HG02763 (cell line): Measurements from ENCODE around the gene FAM209B.
"Not testable (repeated sequence)": the region's sequence is repeated elsewhere in the genome, so short reads cannot be mapped to it uniquely, and the experiment has no call there.

Experiments
- ATAC-seq: cut with Tn5 transposase; IDR thresholded peaks from one replicate; pipeline ENCODE4 v1.9.1; 2021; ENCODE audit warnings: mild to moderate bottlenecking, moderate library complexity; ENCODE audit not compliant: unreplicated experiment

Gene FAM209B

DNA sequence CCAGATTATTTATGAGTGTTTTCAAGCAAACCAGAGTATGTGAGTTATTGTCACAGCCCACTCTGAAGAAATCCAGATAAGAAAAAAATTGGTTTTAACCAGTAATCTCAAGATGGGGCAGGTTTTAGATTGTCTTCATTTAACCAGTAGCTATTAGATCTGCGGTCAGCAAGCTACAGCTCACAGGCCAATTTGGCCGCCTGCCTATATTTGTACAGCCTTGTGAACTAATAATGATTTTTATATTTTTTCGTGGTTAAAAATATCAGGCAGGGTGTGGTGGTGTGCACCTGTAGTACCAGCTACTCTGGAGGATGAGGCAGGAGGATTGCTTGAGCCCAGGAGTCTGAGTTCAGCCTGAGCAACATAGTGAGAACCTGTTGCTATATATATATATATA, 5.0 kb downstream of the FAM209B start:
- no peak for ATAC-seq

DNA sequence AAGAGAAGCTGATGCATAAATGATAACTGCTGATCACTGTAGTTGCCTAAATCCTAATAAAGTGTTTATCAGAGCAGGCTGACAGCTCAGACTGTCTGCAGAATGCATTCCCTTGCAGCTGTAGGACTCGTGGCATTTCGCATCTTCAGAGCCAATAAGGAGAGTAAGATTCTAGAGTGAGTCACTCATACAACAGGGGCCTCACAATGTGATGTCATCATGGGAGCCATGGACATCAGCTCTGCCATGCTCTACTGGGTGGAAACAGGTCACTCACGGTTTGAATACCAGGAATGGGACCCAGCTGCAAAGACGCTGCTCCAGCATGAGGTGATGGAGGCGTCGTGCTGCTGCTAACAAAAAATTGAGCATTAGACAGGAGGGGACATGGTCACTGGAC, 7.4 kb downstream of the FAM209B start:
- no peak for ATAC-seq

DNA sequence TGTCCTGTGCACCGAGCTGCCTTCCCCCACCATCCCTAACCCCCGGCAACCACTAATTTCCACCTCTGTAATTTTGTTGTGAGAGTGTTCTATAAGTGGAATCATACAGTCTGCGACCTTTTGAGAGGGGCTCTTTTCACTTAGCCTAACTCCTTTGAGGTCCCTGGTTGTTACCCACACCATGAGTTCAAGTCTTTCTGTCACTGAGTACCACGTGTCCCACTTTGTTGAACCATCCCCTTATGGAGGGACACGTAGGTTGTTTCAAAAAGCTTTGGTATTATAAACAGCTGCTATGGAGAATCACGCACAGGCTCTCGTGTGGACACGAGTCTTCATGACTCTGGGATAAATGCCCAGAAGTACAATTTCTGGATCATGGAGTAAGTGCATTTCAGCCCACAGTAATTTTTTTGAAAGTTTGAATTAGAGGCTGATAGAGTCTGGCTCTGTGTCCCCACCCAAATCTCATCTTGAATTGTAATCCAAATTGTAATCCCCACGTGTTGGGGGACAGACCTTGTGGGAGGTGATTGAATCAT, 9.5 kb downstream of the FAM209B start:
- no peak for ATAC-seq

DNA sequence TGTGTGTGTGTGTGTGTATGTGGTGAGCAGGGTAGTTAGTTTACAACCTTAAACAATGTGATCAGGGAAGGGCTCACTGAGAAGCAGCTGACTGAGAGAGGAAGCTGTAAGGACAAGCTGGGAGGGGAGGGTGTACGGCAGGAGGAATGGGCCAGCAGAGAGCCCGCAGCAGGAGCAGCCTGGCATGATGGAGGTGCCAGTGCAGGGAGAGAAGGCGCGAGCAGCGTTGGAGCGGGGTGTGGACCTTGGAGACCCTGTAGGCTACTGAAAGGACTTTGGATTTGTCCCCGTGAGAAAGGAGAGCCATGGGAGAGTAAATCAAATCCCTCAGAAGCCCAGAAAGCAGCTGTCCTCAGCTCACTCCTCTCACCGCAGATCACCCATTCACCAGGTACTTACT, 18.5 kb downstream of the FAM209B start:
- no peak for ATAC-seq

DNA sequence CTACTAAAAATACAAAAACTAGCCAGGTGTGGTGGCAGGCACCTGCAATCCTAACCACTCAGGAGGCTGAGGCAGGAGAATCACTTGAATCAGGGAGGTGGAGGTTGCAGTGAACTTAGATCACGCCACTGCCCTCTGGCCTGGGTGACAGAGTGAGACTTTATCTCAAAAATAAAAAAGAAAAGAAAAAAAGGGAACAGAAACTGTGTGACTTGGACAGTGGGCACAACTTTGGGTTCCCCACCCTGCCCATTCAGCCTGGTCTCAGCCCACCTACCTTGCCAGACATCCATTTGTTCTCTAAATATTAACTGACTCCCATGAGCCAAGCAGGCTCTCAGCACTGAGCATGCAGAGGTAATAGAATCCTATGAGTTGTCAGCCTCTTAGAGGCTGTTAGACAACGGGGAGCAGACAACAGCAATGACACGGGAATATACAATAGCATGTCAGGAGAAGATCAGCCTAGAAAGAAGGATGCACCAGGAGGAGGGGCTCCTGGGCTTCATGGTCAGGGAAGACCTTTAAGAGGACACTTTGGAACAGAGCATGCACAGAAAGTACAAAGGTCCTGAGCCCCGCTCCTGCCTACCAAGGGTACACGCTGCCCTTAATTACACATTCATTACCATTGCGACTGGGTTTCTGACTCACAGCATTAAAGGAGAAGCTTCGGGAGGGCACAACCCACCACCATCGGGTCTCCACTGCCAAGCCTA, 20.0 kb downstream of the FAM209B start:
- ATAC-seq = no peak

DNA sequence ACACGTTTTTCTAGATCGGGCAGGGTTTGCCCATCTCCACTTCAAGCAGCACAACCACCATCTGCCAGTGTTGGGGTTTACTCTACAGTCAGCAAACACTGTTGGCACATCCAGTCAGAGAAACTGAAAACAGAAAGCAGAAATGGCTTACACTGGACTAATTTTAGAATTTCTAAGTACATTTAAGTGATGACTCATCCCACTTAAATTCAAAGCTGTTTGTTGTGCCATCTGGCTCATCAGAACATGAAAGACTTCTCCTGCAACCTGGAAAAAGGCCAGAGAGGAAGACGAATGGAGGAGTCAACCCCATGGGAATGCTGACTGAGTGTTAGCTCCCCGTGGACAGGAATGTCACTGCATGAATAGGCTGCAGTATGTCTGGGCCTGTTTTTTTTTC, 21.8 kb downstream of the FAM209B start:
- ATAC-seq = peak; percentile 86

DNA sequence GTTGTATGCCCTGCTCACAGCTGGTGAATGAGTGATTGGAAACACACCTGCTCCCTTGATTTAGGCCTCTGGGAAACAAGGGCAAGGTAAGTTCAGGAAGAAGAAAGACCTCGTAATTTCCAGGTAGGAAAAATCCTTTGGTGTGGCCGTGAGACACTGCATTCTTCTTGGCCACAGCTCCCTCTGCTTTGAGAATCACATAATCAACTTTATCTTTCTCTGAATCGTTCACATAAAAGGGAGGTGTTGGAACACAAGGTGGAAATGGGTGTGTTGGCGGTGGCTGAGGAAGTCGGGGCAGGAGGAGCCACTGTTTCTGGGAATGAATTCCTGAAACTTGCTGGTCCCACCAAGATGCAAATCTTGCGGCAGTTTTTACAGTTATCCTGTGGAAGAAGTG, 25.9 kb downstream of the FAM209B start:
- no peak for ATAC-seq

DNA sequence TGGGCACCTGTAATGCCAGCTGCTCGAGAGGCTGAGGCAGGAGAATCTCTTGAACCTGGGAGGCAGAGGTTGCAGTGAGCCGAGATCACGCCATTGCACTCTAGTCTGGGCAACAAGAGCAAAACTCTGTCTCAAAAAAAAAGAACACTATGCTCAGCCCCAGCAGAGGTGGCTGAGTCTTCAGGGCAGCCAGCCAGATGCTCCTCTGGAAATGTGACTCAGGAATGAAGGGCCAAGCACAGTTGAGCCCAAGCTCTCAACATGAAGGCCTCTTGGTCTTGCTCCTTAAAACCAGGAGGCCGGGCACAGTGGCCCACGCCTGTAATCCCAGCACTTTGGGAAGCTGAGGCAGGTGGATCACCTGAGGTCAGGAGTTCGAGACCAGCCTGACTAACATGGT, 31.5 kb downstream of the FAM209B start:
- not testable (repeated sequence) for ATAC-seq

DNA sequence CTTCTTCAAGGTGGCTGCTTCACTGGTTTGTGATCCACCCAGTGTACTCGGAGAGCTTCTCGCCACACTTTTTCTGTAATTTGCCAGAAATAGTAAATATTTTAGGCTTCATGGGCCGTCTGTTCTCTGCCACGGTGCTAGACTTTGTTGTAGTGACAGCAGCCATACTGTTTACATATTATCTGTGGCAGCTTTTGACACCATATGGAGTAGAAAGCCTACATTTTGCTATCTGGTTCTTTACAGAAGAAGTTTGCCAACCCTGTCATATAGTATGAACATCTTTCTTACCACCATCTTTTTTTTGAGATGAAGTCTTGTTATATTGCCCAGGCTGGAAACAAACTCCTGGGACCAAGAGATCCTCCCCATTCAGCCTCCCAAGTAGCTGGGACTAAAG, 32.5 kb downstream of the FAM209B start:
- ATAC-seq = no peak

DNA sequence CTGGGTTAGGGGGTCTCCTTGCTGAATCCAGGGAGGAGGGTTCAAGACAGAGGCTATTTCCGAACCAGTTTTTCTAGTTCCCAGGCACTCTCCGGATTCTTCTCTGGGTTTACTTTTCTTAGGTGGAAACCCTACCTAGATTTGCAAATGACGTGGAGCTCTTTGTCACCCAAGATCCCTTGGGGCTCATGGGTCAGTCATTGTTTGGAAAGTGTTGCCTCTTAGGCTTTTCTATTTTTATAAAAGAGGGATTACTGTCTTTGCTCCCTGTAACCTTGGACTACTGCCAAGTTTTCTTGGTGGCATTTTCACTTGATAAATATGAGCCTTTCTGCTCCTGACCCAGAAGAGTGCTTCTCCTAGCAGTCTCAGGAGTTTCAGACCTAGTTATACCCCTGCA, 33.6 kb downstream of the FAM209B start:
- ATAC-seq = no peak

DNA sequence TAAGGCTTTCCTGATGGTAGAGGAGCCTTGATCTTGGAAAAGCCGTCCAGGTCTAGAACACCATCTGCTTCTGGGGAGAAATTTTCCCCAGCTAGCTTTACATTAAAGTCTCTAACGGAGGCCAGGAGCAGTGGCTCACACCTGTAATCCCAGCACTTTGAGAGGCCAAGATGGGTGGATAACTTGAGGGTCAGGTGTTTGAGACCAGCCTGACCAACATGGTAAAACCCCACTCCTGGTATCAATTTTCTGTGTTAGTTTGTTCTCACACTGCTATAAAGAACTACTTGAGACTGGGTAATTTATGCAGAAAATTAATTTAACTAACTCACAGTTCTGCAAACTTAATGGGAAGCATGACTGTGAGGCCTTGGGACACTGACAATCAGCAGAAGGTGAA, 37.8 kb downstream of the FAM209B start:
- ATAC-seq = no peak

DNA sequence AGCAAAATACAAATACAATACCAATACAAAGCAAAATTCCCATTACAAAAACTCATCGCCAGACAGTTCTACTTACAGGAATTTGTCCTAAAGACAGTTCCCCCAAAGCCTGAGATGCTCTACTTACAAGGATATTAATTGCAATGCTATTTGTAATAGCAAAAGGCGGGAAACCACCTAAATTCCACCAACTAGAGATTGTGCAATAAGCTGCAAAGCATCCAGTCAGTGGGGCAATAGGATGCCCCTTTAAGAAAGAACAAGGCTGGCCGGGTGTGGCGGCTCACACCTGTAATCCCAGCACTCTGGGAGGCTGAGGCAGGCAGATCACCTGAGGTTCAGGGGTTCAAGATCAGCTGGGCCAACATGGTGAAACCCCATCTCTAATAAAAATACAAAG, 39.1 kb downstream of the FAM209B start:
- ATAC-seq = no peak

DNA sequence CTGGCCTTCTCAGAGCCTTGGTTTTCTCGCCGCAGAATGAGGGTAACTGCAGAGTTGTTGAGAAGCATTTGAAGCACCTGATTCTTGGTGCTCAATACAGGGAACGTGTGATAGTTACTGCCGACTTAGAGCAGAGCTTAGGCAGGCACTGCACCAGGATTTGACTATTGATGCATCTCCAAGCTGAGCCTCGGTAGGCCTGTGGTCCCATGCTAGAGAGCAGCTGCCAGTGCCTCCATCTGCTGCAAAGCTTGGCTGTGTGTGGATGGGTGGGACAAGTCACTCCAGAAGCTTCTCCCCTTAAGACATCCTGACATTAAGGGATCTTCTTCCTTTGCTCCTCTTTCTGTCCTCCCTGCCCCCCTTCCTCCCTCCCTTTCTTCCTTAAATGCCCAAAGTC, 40.9 kb downstream of the FAM209B start:
- ATAC-seq = no peak

DNA sequence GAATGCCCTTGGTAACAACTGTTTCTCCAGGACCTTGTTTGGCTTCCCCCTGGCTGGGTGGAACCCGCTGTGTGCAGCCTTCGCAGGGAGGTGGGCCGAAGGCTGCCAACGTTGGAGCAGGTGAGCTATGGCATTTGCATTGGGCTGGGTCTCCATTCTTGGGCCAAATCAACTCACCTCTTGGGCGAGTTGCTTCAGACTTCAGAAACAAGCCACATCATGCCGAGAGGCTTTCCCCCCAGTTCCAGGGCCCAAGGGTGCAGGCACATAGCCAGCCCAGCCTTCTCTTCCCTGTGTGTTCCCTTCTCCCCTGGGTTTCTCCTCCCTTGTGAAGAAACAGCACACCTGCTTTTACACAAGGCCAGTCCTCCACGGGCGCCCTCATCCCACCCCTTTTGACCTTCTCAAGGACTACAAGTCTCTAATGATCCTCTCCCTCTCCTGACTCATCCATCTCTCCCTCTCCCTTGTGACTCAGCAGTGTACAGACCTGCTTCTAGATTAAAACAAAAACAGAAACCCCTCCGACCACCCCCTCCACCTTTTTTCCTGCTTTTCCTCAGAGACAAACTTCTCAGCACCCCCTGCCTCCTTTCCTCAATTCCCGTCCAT, 41.6 kb downstream of the FAM209B start:
- ATAC-seq = no peak

DNA sequence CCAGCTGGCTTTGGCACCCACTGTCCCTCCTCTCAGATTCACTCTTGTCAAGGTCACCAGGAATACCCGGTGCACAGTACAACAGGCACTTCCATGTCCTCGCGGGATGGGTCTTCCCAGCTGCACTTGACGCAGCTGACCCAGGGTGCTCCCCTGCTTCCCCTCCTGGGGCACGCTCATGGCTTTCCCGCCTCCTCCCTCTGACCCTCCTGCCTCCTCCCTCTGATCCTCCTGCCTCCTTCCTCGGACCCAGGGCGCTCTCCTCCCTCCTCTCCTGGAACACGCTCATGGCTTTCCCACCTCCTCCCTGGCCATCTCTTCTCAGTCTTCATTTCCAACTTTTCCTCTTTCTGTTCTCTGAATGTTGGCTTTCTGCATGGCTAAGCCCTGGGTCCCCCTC, 42.1 kb downstream of the FAM209B start:
- ATAC-seq = no peak

DNA sequence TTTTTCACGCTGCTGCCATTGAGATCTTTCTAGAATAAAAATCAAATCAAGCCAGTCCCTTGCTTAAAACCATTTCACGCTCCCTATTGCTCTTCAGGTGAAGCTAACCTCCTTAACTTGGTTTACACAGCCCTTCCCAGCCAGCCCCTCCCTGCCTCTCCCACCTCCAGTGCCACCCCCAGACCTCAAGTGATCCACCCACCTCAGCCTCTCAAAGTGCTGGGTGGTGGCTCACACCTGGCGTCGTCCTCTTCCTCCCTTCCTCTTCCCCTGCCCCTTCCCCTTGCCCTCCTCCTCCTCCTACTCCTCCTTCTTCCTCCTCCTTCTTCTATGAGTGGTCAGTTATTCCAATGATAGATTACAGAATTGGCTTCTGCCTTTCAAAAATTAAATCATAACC, 42.9 kb downstream of the FAM209B start:
- no peak for ATAC-seq

DNA sequence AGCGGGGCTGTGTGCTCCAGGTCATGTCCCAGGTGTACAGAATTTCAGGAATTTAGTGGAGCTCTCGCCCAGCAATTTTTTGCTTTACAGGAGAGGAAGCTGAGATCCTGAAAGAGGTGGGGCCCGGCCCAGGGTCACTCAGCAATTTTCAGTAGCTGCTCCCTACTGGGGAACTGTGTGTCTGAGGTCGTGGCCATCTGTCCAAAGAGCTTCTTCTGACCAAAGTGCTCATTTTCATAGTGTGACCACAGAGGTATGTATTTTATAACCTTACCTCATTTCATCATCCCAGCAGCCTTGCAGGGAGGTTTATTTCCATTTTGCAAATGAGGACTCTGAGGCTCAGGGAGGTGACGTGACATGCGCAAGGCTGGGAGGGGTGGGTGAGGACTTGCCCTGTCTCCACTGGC, 46.3 kb downstream of the FAM209B start:
- no peak for ATAC-seq

DNA sequence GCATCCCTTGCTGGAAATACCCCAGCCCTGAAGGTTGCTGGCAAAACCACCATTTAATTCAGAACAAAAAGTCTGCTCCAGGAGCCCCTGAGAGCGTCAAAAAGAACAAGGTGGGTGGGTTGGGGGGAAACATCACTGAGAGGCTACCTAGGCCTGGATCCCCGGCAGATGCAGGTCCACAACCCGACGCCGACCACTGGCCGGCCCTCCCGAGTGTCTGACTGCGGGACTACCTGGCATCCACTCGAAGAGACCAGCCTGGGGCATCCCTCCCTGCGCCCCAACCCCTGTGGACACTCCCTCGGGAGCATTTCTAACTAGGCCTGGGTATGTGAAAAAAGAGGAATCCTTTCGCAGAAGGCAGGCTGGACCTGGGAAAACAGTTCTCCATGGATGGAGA, 47.2 kb downstream of the FAM209B start:
- ATAC-seq = no peak

DNA sequence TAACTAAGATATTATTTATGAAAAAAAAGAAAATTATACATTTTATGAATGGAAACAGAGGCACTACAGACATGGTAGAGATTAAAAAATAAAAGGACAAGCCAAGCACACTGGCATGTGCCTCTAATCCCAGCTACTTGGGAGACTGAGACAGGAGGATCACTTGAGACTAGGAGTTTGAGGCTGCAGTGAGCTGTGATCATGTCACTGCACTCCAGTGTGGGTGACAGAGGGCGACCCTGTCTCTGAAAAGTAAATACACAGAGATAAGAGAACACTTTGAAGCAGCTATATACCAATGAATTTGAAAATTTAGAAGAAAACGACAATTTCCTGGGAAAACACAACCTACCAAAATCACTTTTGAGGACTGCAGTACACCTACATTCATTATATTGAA, 48.7 kb downstream of the FAM209B start:
- no peak for ATAC-seq

DNA sequence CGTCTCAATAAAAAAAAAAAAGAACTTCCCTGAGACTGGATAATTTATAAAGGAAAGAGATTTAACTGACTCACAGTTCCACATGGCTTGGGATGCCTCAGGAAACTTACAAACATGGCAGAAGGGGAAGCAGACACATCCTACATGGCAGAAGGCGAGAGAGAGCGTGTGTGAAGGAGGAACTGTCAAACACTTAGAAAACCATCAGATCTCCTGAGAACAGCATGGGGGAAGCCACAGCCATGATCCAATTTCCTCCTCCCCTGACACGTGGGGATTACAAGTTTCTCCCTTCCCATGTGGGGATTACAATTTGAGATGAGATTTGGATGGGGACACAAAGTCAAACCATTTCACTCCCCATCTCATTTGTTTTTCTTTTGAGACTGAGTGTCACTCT, 49.5 kb downstream of the FAM209B start:
- ATAC-seq = no peak

DNA sequence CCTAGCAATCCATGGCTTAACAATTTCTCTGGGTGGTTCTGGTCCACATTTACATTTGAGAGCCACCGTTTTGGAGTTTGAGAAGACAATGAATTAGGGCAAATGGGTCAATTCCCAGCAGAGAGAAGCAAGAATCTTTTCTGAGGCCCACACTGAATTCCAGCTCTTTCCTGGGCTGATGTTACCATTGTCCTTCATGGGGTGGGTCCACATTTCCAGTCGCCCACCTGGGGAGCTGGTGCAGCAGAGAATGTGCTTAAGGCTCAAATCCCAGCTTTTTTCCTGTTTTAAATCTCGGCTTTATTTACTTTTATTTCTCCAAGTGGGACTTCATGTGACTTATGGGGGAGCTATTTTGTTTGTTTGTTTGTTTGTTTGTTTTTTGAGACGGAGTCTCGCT, 51.9 kb downstream of the FAM209B start:
- ATAC-seq = no peak
